GM21528 (cell line): ENCODE data around the gene VCL.
"Not testable (repeated sequence)": the region's sequence is repeated elsewhere in the genome, so short reads cannot be mapped to it uniquely, and the experiment has no call there.

ENCODE experiments used
- ATAC-seq: cut with Tn5 transposase; IDR thresholded peaks from one replicate; pipeline ENCODE4 v1.9.1; 2021; ENCODE audit warnings: mild to moderate bottlenecking, moderate library complexity; ENCODE audit not compliant: unreplicated experiment, low FRiP score

Gene VCL

DNA sequence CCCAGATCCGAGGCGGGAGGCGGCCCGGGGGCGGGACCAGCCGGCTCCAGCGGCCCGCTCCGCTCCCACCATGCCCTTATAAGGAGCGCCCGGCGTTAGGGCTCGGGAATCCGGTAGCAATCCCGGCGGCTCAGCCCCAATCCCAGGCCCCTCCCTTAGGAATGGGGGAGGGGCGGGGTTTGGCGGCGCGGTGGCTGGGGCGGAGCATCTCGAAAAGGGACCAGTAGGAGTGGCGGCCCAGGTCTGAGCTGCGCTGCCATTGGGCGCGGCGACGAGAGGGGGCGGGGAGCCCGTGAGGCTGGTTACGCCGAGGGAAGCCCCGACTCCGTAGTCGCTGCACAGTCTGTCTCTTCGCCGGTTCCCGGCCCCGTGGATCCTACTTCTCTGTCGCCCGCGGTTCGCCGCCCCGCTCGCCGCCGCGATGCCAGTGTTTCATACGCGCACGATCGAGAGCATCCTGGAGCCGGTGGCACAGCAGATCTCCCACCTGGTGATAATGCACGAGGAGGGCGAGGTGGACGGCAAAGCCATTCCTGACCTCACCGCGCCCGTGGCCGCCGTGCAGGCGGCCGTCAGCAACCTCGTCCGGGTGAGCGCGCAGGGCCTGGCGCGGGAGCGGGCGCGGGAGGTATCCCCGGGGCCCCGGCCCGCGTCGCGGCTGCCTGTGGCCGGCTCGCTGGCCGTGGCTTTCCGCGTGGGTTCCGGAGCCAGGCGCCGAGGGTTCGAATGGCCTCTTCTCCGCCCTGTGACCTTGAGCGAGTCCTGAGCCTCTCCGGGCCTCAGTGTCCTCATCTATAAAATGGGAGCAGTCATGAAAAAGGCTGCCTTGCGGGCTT is at the start of gene VCL:
Gene VCL (plus strand): TSS at position 330 of the 836 bp plus-strand sequence. CDS start 92 bp downstream, at position 422.
- peak; percentile 96 for ATAC-seq

GRCh38 chr10:73948947-73949633 is 48.8 kb upstream of the VCL start:
- no peak for ATAC-seq

DNA sequence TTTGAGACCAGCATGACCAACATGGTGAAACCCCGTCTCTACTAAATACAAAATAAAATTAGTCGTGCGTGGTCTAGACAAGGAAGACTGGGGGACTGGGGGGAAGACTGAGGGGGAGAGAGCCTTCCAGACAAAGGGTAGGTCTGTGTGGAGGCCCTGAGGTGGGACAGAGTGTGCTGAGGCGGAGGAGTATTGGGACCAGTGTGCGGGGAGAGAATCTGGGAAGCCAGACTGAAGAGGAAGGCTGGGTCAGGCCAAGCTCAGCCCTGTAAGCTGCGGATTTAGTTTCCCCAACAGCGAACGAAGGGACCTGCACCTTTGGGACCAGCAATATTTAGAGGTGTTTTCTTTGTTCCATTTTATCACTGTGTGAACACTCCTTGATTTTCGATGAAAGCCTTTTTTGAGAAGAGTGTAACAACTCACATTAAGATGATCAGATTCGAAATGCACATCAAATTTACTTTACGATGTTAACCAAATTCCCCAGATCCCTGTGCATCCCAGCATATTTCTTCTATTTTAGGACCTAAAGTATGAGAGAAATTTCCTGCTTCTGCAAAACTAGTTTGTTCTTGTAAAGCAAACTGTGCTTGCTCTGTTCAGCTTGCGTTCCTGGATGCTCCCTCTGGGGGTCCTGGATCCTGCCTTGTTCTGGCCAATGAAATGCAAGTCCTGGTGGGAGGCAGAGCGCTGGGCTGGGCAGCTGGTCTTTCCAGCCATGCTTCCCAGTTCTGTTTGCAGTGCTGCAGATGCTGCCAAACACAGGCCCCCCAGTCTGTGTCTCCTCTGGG is 47.6 kb upstream of the VCL start:
- ATAC-seq, result no peak

DNA sequence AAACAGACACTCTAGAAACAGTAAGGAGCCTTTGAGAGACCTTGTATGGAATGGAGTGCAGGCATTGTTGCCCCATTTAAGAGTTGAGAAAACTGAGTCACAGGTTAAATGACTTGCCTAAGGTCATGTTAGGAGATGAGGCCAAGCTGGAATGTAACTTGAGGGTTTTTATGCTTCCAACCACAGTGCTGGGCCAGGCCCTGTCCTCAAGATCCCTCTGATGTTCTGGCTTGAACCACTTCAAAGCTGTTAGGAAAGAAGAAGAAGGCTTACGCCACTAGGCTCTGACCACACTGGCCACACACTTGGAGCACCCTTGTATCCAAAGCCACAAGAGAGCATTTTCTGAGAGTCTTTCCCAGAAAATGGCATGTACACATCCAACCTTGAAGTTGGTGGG is 44.3 kb upstream of the VCL start:
- no peak for ATAC-seq

GRCh38 chr10:73954737-73955136 is 43.2 kb upstream of the VCL start:
- no peak for ATAC-seq

- no peak for ATAC-seq
These were observed 42.2 kb upstream of the VCL start for GRCh38 chr10:73955719-73956118.

GRCh38 chr10:73956476-73957359 is 41.2 kb upstream of the VCL start:
- peak; percentile 50 for ATAC-seq

- ATAC-seq, result no peak
These were observed 38.3 kb upstream of the VCL start for GRCh38 chr10:73959484-73960243.

GRCh38 chr10:73962386-73962785 is 35.5 kb upstream of the VCL start:
- ATAC-seq, result no peak

GRCh38 chr10:73963533-73963932 is 34.4 kb upstream of the VCL start:
- ATAC-seq, result not testable (repeated sequence)

DNA sequence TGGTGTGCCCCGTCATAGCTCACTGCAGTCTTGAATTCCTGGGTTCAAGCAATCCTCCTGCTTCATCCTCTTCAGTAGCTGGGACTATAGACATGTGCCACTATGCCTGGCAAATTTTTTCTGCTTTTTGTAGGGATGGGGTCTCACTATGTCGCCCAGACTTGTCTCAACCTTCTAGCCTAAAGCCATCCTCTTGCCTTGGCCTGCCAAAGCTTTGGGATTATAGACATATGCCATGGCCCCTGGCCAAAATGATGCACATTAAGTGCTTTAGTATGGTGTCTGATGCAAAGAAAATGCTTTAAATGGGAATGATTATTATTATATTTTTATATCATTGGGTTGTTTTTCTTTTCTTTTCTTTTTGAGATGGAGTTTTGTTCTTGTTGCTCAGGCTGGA is 33.2 kb upstream of the VCL start:
- no peak for ATAC-seq

GRCh38 chr10:73965267-73965889 is 32.5 kb upstream of the VCL start:
- not testable (repeated sequence) for ATAC-seq

DNA sequence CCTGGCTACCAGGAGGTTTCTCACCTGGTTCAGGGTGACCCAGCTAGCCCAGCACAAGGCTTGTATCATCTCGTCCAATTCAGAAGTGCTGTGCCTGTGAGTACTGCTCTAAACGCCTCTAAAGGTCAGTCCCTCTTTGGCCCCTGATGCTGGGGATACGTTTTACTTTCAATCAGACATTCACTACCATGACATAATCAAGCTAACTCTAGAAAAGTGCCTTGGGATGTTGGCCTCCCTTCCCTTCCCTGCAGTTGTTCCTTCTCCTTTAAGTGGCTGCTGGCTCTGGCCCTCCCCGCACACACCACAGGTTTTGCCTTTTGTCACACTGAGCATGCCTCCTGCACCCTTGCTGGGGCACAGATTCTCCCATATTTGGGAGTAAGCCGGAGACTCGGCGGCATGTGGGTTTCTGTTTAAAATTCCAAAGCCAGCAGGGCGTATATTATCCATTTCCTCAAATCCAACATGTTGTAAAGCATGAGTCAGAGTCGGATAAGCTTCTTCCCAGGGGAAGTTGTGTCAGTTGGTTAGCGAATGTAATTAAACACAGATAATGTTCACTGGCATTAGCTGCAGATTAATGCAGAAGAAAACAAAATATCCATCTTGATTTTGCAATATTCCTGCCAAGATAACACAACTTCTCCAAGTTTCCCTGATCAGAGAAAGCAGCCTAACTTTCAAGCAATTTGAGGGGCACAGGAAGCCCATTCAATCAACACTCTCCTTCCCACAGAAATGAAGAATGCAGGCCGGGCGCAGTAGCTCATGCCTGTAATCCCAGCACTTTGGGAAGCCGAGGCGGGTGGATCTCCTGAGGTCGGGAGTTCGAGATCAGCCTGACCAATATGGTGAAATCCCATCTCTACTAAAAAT is 31.8 kb upstream of the VCL start:
- ATAC-seq, result no peak

DNA sequence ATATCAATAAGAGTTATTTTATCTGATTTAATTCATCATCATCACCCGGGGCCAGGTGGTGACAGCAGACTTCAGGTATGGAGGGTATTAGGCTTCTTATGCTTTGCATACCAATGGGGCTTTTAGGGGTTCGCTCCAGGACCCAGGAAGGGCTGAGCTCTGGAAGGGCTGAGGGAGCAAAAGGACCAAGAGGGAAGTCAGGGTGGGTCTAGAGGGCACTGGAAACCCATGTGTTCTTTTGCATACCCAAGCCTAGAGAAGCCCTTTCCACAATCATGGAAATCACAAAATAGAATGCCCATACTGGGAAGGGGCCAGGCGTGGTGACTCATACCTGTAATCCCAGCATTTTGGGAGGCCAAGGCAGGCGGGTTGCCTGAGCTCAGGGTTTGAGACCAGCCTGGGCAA is 30.9 kb upstream of the VCL start:
- ATAC-seq, result no peak

- ATAC-seq, result no peak
These were observed 30.4 kb upstream of the VCL start for GRCh38 chr10:73967544-73967943.

GRCh38 chr10:73968098-73968521 is 29.8 kb upstream of the VCL start:
- ATAC-seq, result no peak

- ATAC-seq, result no peak
These were observed 28.6 kb upstream of the VCL start for GRCh38 chr10:73969224-73969841.
